CD8-positive, alpha-beta memory T cell (primary cell): ENCODE data around the gene GPRASP2. TPM values are rescaled to one million over a fixed set of nuclear protein-coding genes. Genes with fewer than 3 reads are reported as not detected.
"Not testable (repeated sequence)": the region's sequence is repeated elsewhere in the genome, so short reads cannot be mapped to it uniquely, and the experiment has no call there.

Experiments used
- CTCF ChIA-PET: fragments of 350-600 bp; sonication (Branson Sonifier 250); formaldehyde crosslinking; loops from one replicate; lab custom pipeline; 2021; ENCODE audit warnings: antibody characterized with exemption; lab: Charles Lee
- POLR2A ChIA-PET: fragments of 350-600 bp; sonication (Branson Sonifier 250); formaldehyde crosslinking; loops from one replicate; lab custom pipeline; 2021; ENCODE audit warnings: antibody characterized with exemption; lab: Charles Lee
- DNase-seq, 5 donors: peaks; one replicate each; pipeline versions ENCODE4 v3.0.0 to v3.0.0-alpha.2; 2020 to 2022; ENCODE audit warnings: mixed read lengths in 1 of 5
- H3K27ac ChIP-seq: one replicate; pipeline ENCODE4 v1.7.0; 2013; ENCODE audit warnings: low read depth, mild to moderate bottlenecking, low read length, moderate library complexity
- H3K27me3 ChIP-seq: 2 replicates; pipeline ENCODE4 v1.7.0; 2013; ENCODE audit warnings: low read length, mild to moderate bottlenecking; ENCODE audit not compliant: insufficient read depth, poor library complexity, severe bottlenecking
- H3K36me3 ChIP-seq: 2 replicates; pipeline ENCODE4 v1.7.0; 2013; ENCODE audit warnings: mild to moderate bottlenecking, low read length, moderate library complexity; ENCODE audit not compliant: insufficient read depth
- H3K4me1 ChIP-seq: 2 replicates; pipeline ENCODE4 v1.7.0; 2013; ENCODE audit warnings: mild to moderate bottlenecking, low read length, moderate library complexity; ENCODE audit not compliant: insufficient read depth
- H3K4me3 ChIP-seq: 2 replicates; pipeline ENCODE4 v1.7.0; 2013; ENCODE audit warnings: mild to moderate bottlenecking, low read length
- H3K9me3 ChIP-seq: 2 replicates; pipeline ENCODE4 v1.7.0; 2013; ENCODE audit warnings: mild to moderate bottlenecking, low read length
- H3K27ac Mint-ChIP-seq, 8 donors: one replicate each; pipeline ENCODE4 v1.8.0; 2020 to 2021; ENCODE audit warnings: mixed read lengths in 8 of 8, mild to moderate bottlenecking in 6 of 8, inconsistent platforms in 3 of 8, moderate library complexity in 3 of 8
- H3K27me3 Mint-ChIP-seq, 2 donors: one replicate each; pipeline ENCODE4 v1.8.0; 2020 to 2021; ENCODE audit warnings: mixed read lengths in 2 of 2, mild to moderate bottlenecking in 1 of 2, moderate library complexity in 1 of 2
- H3K36me3 Mint-ChIP-seq, 3 donors: one replicate each; pipeline ENCODE4 v1.8.0; 2020 to 2021; ENCODE audit warnings: mixed read lengths in 3 of 3, inconsistent platforms in 1 of 3, mild to moderate bottlenecking in 1 of 3
- H3K4me1 Mint-ChIP-seq, 3 donors: one replicate each; pipeline ENCODE4 v1.8.0; 2020 to 2021; ENCODE audit warnings: mixed read lengths in 3 of 3, inconsistent platforms in 1 of 3, mild to moderate bottlenecking in 1 of 3
- H3K4me3 Mint-ChIP-seq, 7 donors: one replicate each; pipeline ENCODE4 v1.8.0; 2020 to 2021; ENCODE audit warnings: mixed read lengths in 7 of 7, mild to moderate bottlenecking in 6 of 7, moderate library complexity in 4 of 7, inconsistent platforms in 2 of 7
- H3K9me3 Mint-ChIP-seq, 5 donors: one replicate each; pipeline ENCODE4 v1.8.0; 2020 to 2022; ENCODE audit warnings: mixed read lengths in 5 of 5, mild to moderate bottlenecking in 3 of 5, moderate library complexity in 2 of 5, inconsistent platforms in 1 of 5
- polyA plus RNA-seq: library from polyadenylated mRNA; unstranded; fragments of 300-500 nt; fragmentation: Illumina TruSeq; gene quantifications from one replicate; pipeline ENCODE4 v1.2.3, GENCODE V29; 2021
- total RNA-seq, 2 experiments: library from RNA; stranded (reverse); gene quantifications; one replicate each; pipeline ENCODE4 v1.2.3, GENCODE V29; 2021

GPRASP2 gene
- total RNA-seq (under 1 TPM; 0.37 to 0.47 TPM), polyA plus RNA-seq (1.0 TPM)

DNA sequence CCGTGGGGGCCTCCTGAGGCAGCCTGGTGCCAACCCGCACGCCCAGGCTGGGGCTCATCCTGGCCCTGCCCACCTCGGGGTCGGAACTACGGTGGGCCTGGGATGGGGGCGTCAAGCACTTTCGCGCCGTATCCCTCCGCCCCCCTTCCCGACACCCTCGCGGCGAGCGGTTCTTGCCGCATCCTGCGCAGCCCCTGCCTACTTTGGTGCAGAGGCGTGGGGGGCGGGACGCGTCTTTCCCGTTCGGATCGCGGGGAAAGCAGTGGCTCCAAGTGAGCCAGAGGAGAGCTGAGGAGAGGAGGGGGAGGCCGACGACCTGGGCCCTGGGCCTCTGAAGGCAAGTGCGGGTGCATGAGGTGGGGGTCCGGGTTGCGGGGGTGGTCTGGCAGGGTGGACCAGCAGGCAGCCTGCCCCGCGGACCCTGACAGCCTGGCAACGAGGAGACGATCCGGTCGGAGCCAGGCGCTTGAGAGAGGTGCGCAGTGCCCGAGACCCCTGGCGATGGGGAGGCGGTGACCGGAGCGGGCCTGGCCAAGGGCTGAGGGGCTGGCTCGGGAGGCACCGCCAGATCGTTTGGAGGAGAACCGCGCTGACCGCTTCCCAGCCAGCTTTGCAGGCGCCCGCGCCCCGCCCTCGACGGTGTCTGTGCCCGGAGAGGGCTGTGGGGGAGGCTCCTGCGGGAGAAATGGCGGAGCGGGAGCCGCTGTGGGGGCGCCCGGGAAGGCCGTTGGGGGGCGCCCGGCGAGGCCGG lies at the start of gene GPRASP2:
Gene GPRASP2 (plus strand): TSS at position 233 of the 751 bp plus-strand sequence. CDS start 2,422 bp downstream, outside the sequence.
- Mint-ChIP-seq H3K4me1 (peaks cover 10 to 26% (median 16%) of the 10 kb centered on the region in 3 donors), H3K36me3 (no peaks in the 10 kb centered on the region), H3K27me3 (peaks cover 17 to 18% of the 10 kb centered on the region in 2 donors), H3K9me3 (no peaks in the 10 kb centered on the region), H3K4me3 (peak within 1 kb of the TSS; percentile 64 to 90 (median 83)), H3K27ac (peak within 1 kb of the TSS in 5 of 8 donors; percentile 39 to 91 (median 60))
- H3K4me3 ChIP-seq = peak within 1 kb of the TSS; percentile 37
- CTCF ChIA-PET = no interaction called here
- H3K27me3 ChIP-seq = no peaks in the 10 kb centered on the region
- DNase-seq = peak in 2 of 5 donors; percentile 1 to 35
- H3K4me1 ChIP-seq = no peaks in the 10 kb centered on the region
- POLR2A ChIA-PET = no interaction called here
- no peaks in the 10 kb centered on the region for H3K36me3 ChIP-seq
- H3K27ac ChIP-seq = no peak within 1 kb of the TSS
- H3K9me3 ChIP-seq = no peaks in the 10 kb centered on the region

DNA sequence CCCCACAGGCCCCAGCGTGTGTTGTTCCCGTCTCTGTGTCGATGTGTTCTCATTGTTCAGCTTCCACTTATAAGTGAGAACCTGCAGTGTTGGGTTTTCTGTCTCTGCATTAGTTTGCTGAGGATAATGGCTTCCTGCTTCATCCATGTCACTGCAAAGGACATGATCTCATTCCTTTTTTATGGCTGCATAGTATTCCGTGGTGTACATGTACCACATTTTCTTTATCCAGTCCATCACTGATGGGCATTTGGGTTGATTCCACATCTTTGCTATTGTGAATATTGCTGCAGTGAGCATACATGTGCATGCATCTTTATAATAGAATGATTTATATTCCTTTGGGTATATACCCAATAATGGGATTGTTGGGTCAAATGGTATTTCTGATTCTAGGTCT lies 48.4 kb upstream of the GPRASP2 start:
- H3K4me3 Mint-ChIP-seq, H3K27me3 ChIP-seq, POLR2A ChIA-PET, H3K27ac ChIP-seq, H3K9me3 Mint-ChIP-seq, CTCF ChIA-PET, H3K4me3 ChIP-seq, H3K27me3 Mint-ChIP-seq, DNase-seq, H3K9me3 ChIP-seq, H3K4me1 ChIP-seq, H3K36me3 ChIP-seq, H3K27ac Mint-ChIP-seq: not testable (repeated sequence)
- Mint-ChIP-seq H3K36me3 (peaks cover 6 to 27% (median 17%) of the 10 kb centered on the region in 3 donors), H3K4me1 (peaks cover 13 to 29% (median 17%) of the 10 kb centered on the region in 3 donors)

- H3K27ac Mint-ChIP-seq, DNase-seq, H3K4me3 Mint-ChIP-seq, H3K27me3 Mint-ChIP-seq, H3K9me3 ChIP-seq, H3K27ac ChIP-seq, CTCF ChIA-PET, H3K9me3 Mint-ChIP-seq, H3K4me1 ChIP-seq, H3K4me3 ChIP-seq, POLR2A ChIA-PET, H3K36me3 ChIP-seq, H3K27me3 ChIP-seq: not testable (repeated sequence)
- H3K36me3 Mint-ChIP-seq = peaks cover 6 to 36% (median 22%) of the 10 kb centered on the region in 3 donors
- H3K4me1 Mint-ChIP-seq = peaks cover 0 to 15% (median 0%) of the 10 kb centered on the region in 3 donors
Observed at GRCh38 chrX:102667034-102667433, 45.2 kb upstream of the GPRASP2 start.

DNA sequence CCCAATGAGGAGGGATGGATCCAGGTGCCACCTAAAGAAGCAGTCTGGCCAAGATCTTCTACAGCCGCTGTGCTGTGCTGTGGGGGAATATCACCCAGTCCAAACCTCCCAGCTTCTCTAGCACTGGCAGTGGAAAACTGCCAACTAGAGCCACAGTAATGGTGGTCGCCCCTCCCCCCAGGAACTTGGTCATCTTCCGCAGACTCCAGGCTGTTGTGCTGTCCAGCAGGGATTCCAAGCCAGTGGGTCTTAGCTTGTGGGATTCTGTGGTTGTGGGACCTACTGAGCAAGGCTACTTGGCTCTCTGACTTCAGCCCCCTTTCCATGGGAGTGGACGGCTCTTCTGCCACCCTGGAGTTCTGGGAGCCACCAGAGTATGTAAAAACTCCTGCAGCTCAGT lies 42.7 kb upstream of the GPRASP2 start:
- Mint-ChIP-seq H3K27me3 (peaks cover 0 to 6% of the 10 kb centered on the region in 2 donors), H3K4me3 (no peak overlapping the region), H3K36me3 (peaks cover 3 to 30% (median 15%) of the 10 kb centered on the region in 3 donors), H3K4me1 (peaks cover 0 to 15% (median 0%) of the 10 kb centered on the region in 3 donors), H3K9me3 (peaks cover 0 to 11% (median 5%) of the 10 kb centered on the region in 5 donors), H3K27ac (no peak overlapping the region)
- Histone ChIP-seq H3K4me3 (no peak overlapping the region), H3K27ac (no peak overlapping the region), H3K36me3 (no peaks in the 10 kb centered on the region), H3K27me3 (no peaks in the 10 kb centered on the region), H3K4me1 (no peaks in the 10 kb centered on the region), H3K9me3 (no peaks in the 10 kb centered on the region)
- CTCF ChIA-PET = no interaction called here
- no peak for DNase-seq
- POLR2A ChIA-PET = no interaction called here

DNA sequence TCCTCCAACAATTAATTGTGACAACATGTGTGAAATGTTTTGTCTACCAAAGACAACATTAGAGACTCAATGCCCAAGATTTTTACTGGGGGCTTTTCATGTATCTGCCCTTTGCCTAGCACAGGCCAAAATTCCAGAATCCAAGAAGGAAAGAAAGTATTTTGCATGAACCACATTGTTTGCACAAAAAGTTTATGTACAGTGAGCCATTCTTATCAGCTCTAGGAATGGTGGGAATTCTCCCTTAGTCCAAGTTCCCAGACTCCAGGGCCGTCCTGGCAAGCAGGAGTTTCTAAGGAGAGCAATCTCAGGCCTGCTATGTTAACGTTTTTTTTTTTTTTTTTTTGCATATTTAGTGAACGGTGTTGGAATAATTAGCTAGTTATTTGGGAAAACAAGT lies 39.4 kb upstream of the GPRASP2 start:
- Histone ChIP-seq H3K36me3 (no peaks in the 10 kb centered on the region), H3K4me1 (no peaks in the 10 kb centered on the region), H3K4me3 (no peak overlapping the region), H3K9me3 (no peaks in the 10 kb centered on the region), H3K27ac (no peak overlapping the region), H3K27me3 (no peaks in the 10 kb centered on the region)
- H3K36me3 Mint-ChIP-seq = peaks cover 0 to 22% (median 14%) of the 10 kb centered on the region in 3 donors
- H3K4me1 Mint-ChIP-seq = peaks cover 0 to 29% (median 5%) of the 10 kb centered on the region in 3 donors
- H3K27ac Mint-ChIP-seq = no peak overlapping the region
- H3K27me3 Mint-ChIP-seq = peaks cover 0 to 3% of the 10 kb centered on the region in 2 donors
- CTCF ChIA-PET = no interaction called here
- H3K9me3 Mint-ChIP-seq = peaks cover 0 to 11% (median 4%) of the 10 kb centered on the region in 5 donors
- no peak for DNase-seq
- POLR2A ChIA-PET = no interaction called here
- no peak overlapping the region for H3K4me3 Mint-ChIP-seq

- CTCF ChIA-PET, H3K27me3 ChIP-seq, POLR2A ChIA-PET, H3K27ac ChIP-seq, H3K27me3 Mint-ChIP-seq, H3K27ac Mint-ChIP-seq, H3K4me3 ChIP-seq, H3K9me3 ChIP-seq, H3K36me3 ChIP-seq, H3K4me1 ChIP-seq, DNase-seq, H3K4me3 Mint-ChIP-seq: not testable (repeated sequence)
- Mint-ChIP-seq H3K9me3 (peaks cover 5 to 14% (median 9%) of the 10 kb centered on the region in 5 donors), H3K36me3 (peaks cover 4 to 23% (median 17%) of the 10 kb centered on the region in 3 donors), H3K4me1 (peaks cover 0 to 27% (median 5%) of the 10 kb centered on the region in 3 donors)
Observed at GRCh38 chrX:102677479-102677878, 34.8 kb upstream of the GPRASP2 start.

GRCh38 chrX:102684772-102685520 lies 27.3 kb upstream of the GPRASP2 start:
- ChIA-PET CTCF (no interaction called here), POLR2A (no interaction called here)
- no peaks in the 10 kb centered on the region for H3K9me3 ChIP-seq
- no peaks in the 10 kb centered on the region for H3K4me1 ChIP-seq
- H3K27ac ChIP-seq = no peak overlapping the region
- no peaks in the 10 kb centered on the region for H3K36me3 ChIP-seq
- no peaks in the 10 kb centered on the region for H3K27me3 ChIP-seq
- H3K27ac Mint-ChIP-seq = peak overlapping the region in 2 of 8 donors; percentile 19 to 58
- no peak overlapping the region for H3K4me3 ChIP-seq
- H3K36me3 Mint-ChIP-seq = peaks cover 6 to 31% (median 19%) of the 10 kb centered on the region in 3 donors
- H3K9me3 Mint-ChIP-seq = peaks cover 6 to 36% (median 11%) of the 10 kb centered on the region in 5 donors
- no peak overlapping the region for H3K4me3 Mint-ChIP-seq
- peaks cover 0 to 12% of the 10 kb centered on the region in 2 donors for H3K27me3 Mint-ChIP-seq
- peaks cover 11 to 21% (median 17%) of the 10 kb centered on the region in 3 donors for H3K4me1 Mint-ChIP-seq
- no peak for DNase-seq

GRCh38 chrX:102694749-102695148 lies 17.5 kb upstream of the GPRASP2 start:
- peaks cover 0 to 9% of the 10 kb centered on the region in 2 donors for H3K27me3 Mint-ChIP-seq
- H3K36me3 Mint-ChIP-seq = peaks cover 5 to 6% (median 5%) of the 10 kb centered on the region in 3 donors
- H3K27ac ChIP-seq = no peak overlapping the region
- ChIA-PET CTCF (no interaction called here), POLR2A (no interaction called here)
- no peaks in the 10 kb centered on the region for H3K27me3 ChIP-seq
- H3K4me1 Mint-ChIP-seq = no peaks in the 10 kb centered on the region
- H3K9me3 ChIP-seq = no peaks in the 10 kb centered on the region
- H3K27ac Mint-ChIP-seq = peak overlapping the region in 1 of 8 donors; percentile 7
- DNase-seq = no peak
- H3K4me3 Mint-ChIP-seq = no peak overlapping the region
- no peak overlapping the region for H3K4me3 ChIP-seq
- H3K36me3 ChIP-seq = no peaks in the 10 kb centered on the region
- H3K4me1 ChIP-seq = no peaks in the 10 kb centered on the region
- peaks cover 0 to 6% (median 0%) of the 10 kb centered on the region in 5 donors for H3K9me3 Mint-ChIP-seq
